Uterus (tissue), 4 donors: Measurements from ENCODE around the gene NHLRC2. TPM values are rescaled to one million over a fixed set of nuclear protein-coding genes. Genes with fewer than 3 reads are reported as not detected.

Source experiments
- DNase-seq, 2 donors: peaks; one replicate each; pipeline ENCODE4 v3.0.0-alpha.2; 2019 to 2020
- H3K27ac ChIP-seq, 2 donors: fragments of 200-600 bp; sonication (generic); 1 replicate in 1 of 2; 2 replicates in 1 of 2; pipeline ENCODE4 v1.5.1; 2016 to 2018
- H3K27me3 ChIP-seq, 2 donors: fragments of 200-600 bp; sonication (generic); one replicate each; pipeline ENCODE4 v1.5.1; 2018 to 2019; ENCODE audit warnings: control low read depth in 1 of 2
- H3K36me3 ChIP-seq, 2 donors: fragments of 200-600 bp; sonication (generic); one replicate each; pipeline ENCODE4 v1.5.1; 2019; ENCODE audit warnings: control low read depth in 1 of 2
- H3K4me1 ChIP-seq, 2 donors: fragments of 200-600 bp; sonication (generic); one replicate each; pipeline ENCODE4 v1.5.1; 2018 to 2019; ENCODE audit warnings: control low read depth in 1 of 2
- H3K4me3 ChIP-seq, 2 donors: fragments of 200-600 bp; sonication (generic); 1 replicate in 1 of 2; 2 replicates in 1 of 2; pipeline ENCODE4 v1.5.1; 2018 to 2019; ENCODE audit warnings: mild to moderate bottlenecking in 1 of 2
- H3K9me3 ChIP-seq, 2 donors: fragments of 200-600 bp; sonication (generic); one replicate each; pipeline ENCODE4 v1.5.1; 2019; ENCODE audit warnings: control low read depth in 1 of 2
- CTCF ChIP-seq, 4 experiments: fragments of 200-600 bp in 2 of 4; fragments of 450-650 bp in 2 of 4; sonication (generic) in 2 of 4; IDR thresholded peaks; one replicate each; pipeline ENCODE4 v1.5.1; 2016 to 2019; ENCODE audit warnings: antibody characterized with exemption in 4 of 4, mild to moderate bottlenecking in 2 of 4, moderate library complexity in 1 of 4
- POLR2A ChIP-seq, 2 donors: fragments of 450-650 bp; IDR thresholded peaks; one replicate each; pipeline ENCODE4 v1.6.1; 2016; ENCODE audit warnings: antibody characterized with exemption in 2 of 2, mild to moderate bottlenecking in 1 of 2, moderate library complexity in 1 of 2
- intact Hi-C: fragments of 100-400 bp; cut with DNase I; formaldehyde crosslinking; loops from one replicate; pipeline ENCODE4 v1.15.1; 2023; ENCODE audit warnings: low total_unique reads
- total RNA-seq, 4 donors: library from RNA; depleted of rRNA in 3 of 4; stranded (reverse); fragments of >200 nt in 3 of 4; gene quantifications; one replicate each; pipeline versions ENCODE4 v1.1.0 to v1.2.4, GENCODE V29; 2014 to 2023
- donor health status: DM: yes; HTN: yes; CAD: no.

The NHLRC2 gene
- total RNA-seq, 4 donors from 2014 or later: 9.0 to 70.3 (median 37.1) TPM

- Histone ChIP-seq H3K9me3 (no peaks in the 10 kb centered on the region), H3K27ac (peak overlapping the region; percentile 86 to 93), H3K4me3 (peak overlapping the region; percentile 77 to 81), H3K27me3 (no peaks in the 10 kb centered on the region), H3K36me3 (no peaks in the 10 kb centered on the region), H3K4me1 (no peaks in the 10 kb centered on the region)
- TF ChIP-seq CTCF (IDR thresholded peaks at IDR 0.05): no peak
- TF ChIP-seq POLR2A (IDR thresholded peaks at IDR 0.05): no peak
- DNase-seq: no peak
- intact Hi-C loops: no loop called here
These were observed 866 bp upstream of the NHLRC2 start for GRCh38 chr10:113853578-113854012.

DNA sequence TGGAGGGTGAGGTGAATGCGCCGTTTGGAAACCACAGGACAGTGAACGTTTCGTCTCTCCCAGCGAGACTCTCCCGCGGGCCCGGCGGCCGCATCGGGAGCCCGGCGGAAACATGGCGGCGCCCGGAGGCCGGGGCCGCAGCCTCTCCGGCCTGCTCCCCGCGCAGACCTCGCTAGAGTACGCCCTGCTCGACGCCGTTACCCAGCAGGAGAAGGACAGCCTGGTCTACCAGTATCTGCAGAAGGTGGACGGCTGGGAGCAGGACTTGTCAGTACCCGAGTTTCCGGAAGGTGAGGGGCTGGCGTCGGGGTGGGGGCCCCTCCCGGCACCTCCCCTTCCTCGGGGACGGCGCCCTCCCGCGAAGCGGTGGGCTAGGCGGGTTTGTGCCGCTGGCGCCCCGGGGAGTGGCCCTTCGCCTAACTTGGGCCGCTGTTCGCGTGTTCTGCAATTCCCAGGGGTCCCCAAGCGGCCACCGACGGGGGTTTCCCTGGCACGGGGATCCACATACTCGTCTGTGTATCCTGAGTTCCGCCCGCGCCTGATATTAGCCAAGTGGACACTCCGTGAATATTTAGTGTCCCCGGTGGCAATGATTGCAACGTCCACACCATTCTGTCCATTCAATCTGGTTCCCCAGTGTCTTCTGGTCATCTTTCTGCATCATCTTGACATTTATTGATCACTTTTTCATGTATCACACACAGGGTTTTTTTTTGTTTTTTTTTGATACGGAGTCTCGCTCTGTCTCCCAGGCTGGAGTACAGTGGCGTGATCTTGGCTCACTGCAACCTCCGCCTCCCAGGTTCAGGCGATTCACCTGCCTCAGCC, 514 bp downstream of the NHLRC2 start:
- intact Hi-C loops: no loop called here
- Histone ChIP-seq H3K9me3 (no peaks in the 10 kb centered on the region), H3K4me3 (peak overlapping the region; percentile 77 to 81), H3K27me3 (no peaks in the 10 kb centered on the region), H3K27ac (peak overlapping the region; percentile 86 to 93), H3K36me3 (no peaks in the 10 kb centered on the region), H3K4me1 (no peaks in the 10 kb centered on the region)
- no peak for TF ChIP-seq POLR2A (IDR thresholded peaks at IDR 0.05)
- TF ChIP-seq CTCF (IDR thresholded peaks at IDR 0.05): no peak
- DNase-seq: peak; percentile 44 to 57

DNA sequence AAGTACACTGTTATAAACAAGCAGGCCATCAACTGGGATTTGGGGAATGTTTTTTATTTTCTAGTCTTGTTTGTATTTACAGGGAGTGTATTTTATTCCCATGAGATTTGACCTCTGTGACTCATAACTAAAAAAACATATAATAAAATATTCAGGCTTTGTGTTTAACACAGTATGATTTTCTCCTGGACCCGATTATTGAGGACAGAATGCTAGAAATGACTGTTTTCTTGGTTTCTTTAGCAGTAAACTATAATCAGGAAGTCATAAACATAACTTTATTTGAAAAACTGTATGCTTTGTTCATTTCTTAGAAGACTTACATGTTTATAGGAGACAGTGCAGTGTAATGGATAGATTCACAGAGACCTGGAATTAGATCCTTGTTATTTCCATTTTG, 2.1 kb downstream of the NHLRC2 start:
- H3K27me3 ChIP-seq: no peaks in the 10 kb centered on the region
- no peaks in the 10 kb centered on the region for H3K9me3 ChIP-seq
- H3K27ac ChIP-seq: no peak overlapping the region
- TF ChIP-seq CTCF (IDR thresholded peaks at IDR 0.05): no peak
- no peak for TF ChIP-seq POLR2A (IDR thresholded peaks at IDR 0.05)
- no peaks in the 10 kb centered on the region for H3K4me1 ChIP-seq
- H3K36me3 ChIP-seq: no peaks in the 10 kb centered on the region
- DNase-seq: no peak
- H3K4me3 ChIP-seq: no peak overlapping the region
- intact Hi-C loops: no loop called here

- Histone ChIP-seq H3K4me1 (no peaks in the 10 kb centered on the region), H3K4me3 (no peak overlapping the region), H3K27me3 (no peaks in the 10 kb centered on the region), H3K36me3 (no peaks in the 10 kb centered on the region), H3K27ac (no peak overlapping the region), H3K9me3 (no peaks in the 10 kb centered on the region)
- intact Hi-C loops: no loop called here
- TF ChIP-seq CTCF (IDR thresholded peaks at IDR 0.05) (no peak), POLR2A (IDR thresholded peaks at IDR 0.05) (no peak)
- no peak for DNase-seq
These were observed 2.7 kb downstream of the NHLRC2 start for GRCh38 chr10:113857210-113857609.

GRCh38 chr10:113858541-113858940, 4.1 kb downstream of the NHLRC2 start:
- H3K36me3 ChIP-seq: no peaks in the 10 kb centered on the region
- intact Hi-C loops: no loop called here
- H3K27me3 ChIP-seq: no peaks in the 10 kb centered on the region
- H3K4me3 ChIP-seq: no peak overlapping the region
- no peak for DNase-seq
- H3K27ac ChIP-seq: no peak overlapping the region
- H3K4me1 ChIP-seq: no peaks in the 10 kb centered on the region
- H3K9me3 ChIP-seq: no peaks in the 10 kb centered on the region
- TF ChIP-seq POLR2A (IDR thresholded peaks at IDR 0.05) (no peak), CTCF (IDR thresholded peaks at IDR 0.05) (no peak)
